Kidney glomerular epithelial cell (primary cell): ENCODE data around the gene SMCR8.
A peak's percentile ranks its signal among the peaks of the same experiment; 100 is the strongest.
"Not testable (repeated sequence)": the region's sequence is repeated elsewhere in the genome, so short reads cannot be mapped to it uniquely, and the experiment has no call there.

Source experiments
- DNase-seq: peaks from one replicate; lab custom pipeline; 2025; lab: John Stamatoyannopoulos, UW

Gene SMCR8

GRCh38 chr17:18314731-18315561, at the start of gene SMCR8, which contains the start of gene TOP3A:
TSS of gene SMCR8 (plus strand) at chr17:18315293. CDS start at chr17:18315790, 497 bp downstream.
TSS of gene TOP3A (minus strand) at chr17:18314994. CDS start at chr17:18314778, 216 bp downstream.
- DNase-seq = peak; percentile 94

- DNase-seq = no peak
Observed at GRCh38 chr17:18267366-18267765, 47.7 kb upstream of the SMCR8 start.

- DNase-seq = peak; percentile 40
Observed at GRCh38 chr17:18267927-18268711, 47.0 kb upstream of the SMCR8 start.

- no peak for DNase-seq
Observed at GRCh38 chr17:18270046-18270931, 44.8 kb upstream of the SMCR8 start.

DNA sequence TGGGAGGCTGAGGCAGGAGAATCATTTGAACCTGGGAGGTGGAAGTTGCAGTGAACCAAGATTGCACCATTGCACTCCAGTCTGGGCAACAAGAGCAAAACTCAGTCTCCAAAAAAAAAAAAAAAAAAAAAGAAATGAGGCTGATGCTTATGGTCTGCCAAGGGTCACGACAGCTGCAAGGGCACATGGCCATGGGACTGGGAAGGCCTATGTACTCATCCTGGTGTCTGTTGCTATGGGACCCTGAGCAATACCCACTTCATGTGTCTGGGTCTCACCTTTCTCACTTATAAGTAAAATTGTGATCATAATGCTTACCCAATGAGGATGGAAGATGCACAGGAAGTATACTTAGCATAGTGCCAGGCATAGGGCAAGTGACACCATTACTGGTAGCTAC, 38.0 kb upstream of the SMCR8 start:
- DNase-seq = no peak

DNA sequence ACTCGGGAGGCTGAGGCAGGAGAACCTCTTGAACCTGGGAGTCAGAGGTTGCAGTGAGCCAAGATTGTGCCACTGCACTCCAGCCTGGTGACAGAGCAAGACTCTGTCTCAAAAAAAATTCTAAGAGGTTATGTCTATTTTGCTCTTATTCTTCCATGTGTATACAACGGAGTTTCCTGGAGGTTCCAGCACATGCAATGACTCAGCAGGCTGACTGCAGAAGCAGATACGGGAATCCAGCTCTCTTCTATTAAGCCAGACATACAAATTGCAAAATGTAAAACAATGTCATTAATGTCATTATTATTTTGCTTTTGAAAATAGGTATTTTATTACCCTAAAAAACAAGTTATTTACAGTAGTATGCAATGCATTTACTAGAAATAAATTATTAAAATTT, 36.2 kb upstream of the SMCR8 start:
- DNase-seq = no peak

DNA sequence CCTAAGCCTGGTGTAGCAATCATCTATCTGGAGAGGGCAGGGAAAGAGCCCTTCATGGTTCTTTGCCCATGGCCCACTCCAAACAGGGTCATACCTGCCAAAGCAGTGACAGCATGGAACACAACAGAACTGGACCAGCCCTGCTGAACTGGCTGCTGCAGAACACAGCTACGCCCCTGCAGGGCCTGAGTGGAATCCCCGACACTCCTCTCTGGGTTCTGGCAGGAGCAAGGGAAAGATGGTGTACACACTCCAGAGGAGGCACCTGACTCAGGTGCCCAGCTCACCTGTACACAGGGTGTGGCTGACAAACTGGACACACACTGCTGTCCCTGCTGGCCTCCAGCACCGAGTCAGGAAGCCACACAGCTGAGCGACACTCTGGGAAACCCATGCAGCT, 34.8 kb upstream of the SMCR8 start:
- DNase-seq = no peak

DNA sequence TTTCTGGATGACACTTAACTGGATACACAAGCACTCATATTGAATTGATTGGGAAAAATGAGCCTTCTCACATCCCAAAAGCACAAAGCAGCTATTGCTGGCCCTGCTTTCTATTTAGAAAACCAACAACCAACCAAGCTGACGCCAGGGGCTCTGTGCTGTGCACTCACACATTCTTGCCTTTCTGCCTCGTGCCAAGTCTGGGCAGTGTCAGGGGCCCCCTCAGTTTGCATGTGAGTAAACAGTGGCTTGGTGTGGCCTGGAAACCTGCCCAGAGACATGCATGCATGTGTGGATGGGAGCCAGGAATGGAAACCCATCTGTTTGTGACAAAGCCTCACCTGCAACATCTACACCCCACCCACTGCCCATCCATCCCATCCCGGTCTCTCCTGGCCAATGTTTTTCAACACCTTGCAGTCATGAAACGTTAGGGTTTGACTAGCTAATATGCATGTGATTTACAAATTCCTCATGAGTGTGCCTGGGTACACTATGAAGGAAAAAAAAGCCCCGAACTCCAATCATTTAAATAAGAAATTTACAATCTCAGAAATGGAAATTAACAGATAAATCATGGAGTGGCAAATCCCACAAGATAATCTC, 34.2 kb upstream of the SMCR8 start:
- no peak for DNase-seq

DNA sequence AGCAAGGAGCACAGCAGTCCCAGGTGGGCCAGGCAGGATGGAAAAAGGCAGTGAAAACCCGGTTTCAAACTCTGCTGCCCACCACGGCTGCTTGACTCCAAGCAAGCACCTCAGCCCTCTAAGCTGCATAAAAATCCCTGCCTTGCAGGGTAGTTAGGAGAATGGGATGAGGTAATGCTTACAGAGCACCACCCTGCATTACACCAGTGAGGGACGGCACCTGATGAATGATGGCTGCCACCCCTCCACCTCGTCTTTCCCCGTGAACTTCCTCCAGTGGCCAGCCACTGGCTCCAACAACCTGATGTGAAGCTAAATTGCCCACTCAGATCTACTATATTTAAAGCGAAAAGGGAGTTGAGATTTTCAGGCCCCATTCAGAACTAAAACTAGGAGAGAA, 33.3 kb upstream of the SMCR8 start:
- DNase-seq = no peak

GRCh38 chr17:18285296-18285695, 29.8 kb upstream of the SMCR8 start:
- DNase-seq = no peak

DNA sequence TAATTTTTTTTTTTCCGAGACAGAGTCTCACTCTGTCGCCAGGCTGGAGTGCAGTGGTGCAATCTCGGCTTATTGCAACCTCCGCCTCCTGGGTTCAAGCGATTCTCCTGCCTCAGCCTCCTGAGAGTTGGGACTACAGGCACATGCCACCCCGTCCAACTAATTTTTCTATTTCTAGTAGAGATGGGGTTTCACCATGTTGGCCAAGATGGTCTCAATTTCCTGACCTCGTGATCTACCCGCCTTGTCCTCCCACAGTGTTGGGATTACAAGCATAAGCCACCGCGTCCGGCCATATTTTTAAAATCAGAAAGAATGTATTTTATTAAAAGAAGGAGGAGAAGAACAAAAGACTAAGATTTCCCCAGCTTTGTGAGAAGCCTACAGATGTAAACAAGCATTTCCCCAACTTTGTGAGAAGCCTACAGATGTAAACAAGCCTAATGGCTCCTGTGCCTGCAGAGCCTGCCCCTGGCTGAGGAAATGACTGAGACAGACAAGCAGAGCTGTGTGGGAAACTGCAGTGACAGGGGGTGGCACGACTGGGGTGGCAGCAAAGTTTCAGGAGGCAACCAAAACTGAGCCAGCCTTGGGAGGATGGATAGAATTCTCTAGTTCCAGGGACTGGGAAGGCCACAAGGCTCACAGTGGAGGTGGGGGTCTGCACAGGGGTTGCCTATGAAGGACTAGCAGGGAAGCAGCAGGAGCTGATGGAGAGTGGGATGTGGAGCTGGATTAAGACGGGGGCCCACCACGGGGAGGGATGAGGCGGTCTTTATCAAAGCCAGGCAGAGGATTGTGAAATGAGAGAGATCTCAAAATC, 23.2 kb upstream of the SMCR8 start:
- no peak for DNase-seq

GRCh38 chr17:18298061-18298460, 17.0 kb upstream of the SMCR8 start:
- DNase-seq = not testable (repeated sequence)

DNA sequence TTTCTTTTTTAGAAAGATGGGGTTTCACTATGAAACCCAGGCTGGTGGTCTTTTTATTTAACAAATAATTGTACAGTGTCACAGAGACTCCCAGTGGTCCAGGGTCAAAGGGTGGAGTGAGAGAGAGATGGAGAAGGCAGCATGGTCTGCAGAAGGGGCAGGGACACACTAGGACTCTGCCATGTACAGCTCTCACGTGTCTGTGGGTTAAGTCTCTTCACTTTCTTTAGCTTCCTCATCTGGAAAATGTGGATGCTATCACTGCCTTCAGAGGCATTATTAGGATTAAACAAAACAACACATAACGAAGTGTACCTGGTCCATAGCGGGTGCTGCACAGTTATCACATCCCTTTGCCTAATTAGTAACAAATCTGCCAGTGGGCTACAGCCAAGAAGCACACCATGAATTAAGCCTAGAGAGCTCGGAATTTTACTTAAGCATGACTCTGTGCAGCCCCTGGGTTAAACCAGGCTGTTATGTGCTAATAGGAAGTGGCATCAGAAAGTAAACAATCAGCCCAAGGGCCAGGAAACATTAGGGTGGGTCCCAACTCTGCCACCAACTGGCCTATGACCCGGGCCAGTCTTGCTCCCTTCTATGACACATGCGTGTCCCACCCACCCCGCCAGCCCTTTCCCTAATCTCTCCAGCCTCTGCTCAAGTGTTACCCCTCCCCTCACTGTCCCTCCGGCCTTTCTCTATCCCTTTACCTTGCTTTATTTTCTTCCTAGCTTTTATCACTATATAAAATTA, 14.2 kb upstream of the SMCR8 start:
- no peak for DNase-seq

DNA sequence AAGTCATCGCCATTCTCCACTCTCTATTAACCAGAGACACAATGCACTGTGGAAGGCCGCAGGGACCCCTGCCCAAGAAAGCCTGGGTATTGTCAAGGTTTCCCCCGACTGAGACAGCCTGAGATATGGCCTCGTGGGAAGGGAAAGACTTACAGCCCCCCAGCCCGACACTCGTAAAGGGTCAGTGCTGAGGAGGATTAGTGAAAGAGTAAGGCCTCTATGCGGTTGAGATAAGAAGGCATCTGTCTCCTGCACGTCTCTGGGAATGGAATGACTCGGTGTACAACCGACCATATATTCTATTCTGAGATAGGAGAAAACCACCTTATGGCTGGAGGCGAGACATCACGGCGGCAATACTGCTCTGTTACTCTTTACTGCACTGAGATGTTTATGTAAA, 11.9 kb upstream of the SMCR8 start:
- not testable (repeated sequence) for DNase-seq

DNA sequence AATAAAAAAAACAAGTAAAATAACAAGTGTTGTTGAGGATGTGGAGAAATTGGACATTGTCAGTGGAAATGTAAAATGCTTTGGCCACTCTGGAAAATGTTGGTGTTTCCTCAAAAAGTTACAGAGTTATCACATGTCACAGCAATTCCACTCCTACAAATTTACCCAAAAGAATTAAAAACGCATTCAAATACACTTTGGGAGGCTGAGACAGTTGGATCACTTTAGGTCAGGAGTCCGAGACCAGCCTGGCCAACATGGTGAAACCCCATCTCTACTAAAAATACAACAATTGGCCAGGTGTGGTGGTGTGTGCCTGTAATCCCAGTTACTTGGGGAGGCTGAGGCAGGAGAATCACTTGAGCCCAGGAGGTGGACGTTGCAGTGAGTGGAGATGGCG, 5.9 kb upstream of the SMCR8 start:
- no peak for DNase-seq

- peak; percentile 9 for DNase-seq
Observed at GRCh38 chr17:18314059-18314730, 898 bp upstream of the SMCR8 start.

- DNase-seq = no peak
Observed at GRCh38 chr17:18315562-18315922, 449 bp downstream of the SMCR8 start.

DNA sequence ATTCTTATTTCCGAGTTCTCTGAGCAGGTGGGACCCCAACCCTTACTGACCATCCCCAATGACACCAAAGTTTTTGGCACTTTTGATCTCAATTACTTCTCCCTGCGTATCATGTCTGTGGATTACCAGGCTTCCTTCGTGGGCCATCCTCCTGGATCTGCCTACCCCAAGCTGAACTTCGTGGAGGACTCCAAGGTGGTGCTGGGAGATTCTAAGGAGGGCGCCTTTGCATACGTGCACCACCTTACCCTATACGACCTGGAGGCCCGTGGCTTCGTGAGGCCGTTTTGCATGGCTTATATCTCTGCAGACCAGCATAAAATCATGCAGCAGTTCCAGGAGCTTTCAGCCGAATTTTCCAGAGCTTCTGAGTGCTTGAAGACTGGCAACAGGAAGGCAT, 868 bp downstream of the SMCR8 start:
- no peak for DNase-seq

DNA sequence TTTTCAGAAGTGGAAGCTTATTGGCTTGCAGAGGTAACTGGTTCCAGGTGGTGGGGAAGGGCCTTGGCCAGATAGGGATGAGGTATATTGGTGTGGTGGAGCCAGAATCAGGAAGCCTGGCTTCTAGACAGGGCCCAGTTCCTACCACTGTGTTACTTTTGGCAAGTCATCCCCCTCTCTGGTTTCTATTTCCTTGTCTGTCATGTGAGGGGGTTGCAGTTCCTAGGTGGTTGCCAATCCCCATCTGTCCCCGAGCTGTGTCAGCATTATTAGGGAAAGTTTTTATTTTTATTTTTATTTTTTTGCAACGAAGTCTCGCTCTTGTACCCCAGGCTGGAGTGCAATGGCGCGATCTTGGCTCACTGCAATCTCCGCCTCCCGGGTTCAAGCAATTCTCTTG, 3.0 kb downstream of the SMCR8 start:
- DNase-seq = no peak
